ENCODE results near the gene TGFA.

- TF ChIP-seq CTCF (IDR thresholded peaks at IDR 0.05; ENCODE audit: low read depth, low read length, poor library complexity, severe bottlenecking) (no peak), EZH2phosphoT487 (IDR thresholded peaks at IDR 0.05; ENCODE audit: borderline replicate concordance, low read length) (no peak)
Measured at GRCh38 chr2:70551167-70551566, 2.5 kb downstream of the TGFA start.
